GM18519 (cell line): ENCODE results near the gene LRFN5.
"Not testable (repeated sequence)": the region's sequence is repeated elsewhere in the genome, so short reads cannot be mapped to it uniquely, and the experiment has no call there.

Experiments
- ATAC-seq: cut with Tn5 transposase; IDR thresholded peaks from one replicate; pipeline ENCODE4 v1.9.1; 2021; ENCODE audit warnings: mild to moderate bottlenecking, moderate library complexity; ENCODE audit not compliant: unreplicated experiment, low FRiP score

LRFN5 gene

GRCh38 chr14:41636492-41637392 is 30.1 kb downstream of the LRFN5 start:
- no peak for ATAC-seq

- no peak for ATAC-seq
Observed at GRCh38 chr14:41641690-41642089, 35.0 kb downstream of the LRFN5 start.

DNA sequence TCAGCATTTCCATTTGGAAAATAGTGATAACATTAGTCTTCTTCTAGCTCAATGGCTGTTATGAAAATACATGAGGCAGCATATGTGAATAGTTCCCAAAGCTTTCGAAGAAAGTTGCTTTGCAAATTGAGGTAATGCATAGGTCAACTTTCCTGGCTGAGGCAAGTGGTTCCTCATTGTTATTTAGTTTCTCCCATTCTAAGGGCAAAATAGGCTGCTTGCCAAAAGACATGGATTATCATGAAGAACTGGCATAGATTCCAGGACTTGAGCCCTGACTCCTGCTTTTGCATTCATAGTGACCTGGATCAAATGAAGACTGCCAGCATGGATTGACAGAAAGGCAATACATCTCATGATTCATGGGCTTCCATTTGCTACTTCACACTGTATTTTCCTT is 35.7 kb downstream of the LRFN5 start:
- ATAC-seq: no peak

- ATAC-seq: no peak
Observed at GRCh38 chr14:41642789-41643188, 36.1 kb downstream of the LRFN5 start.

GRCh38 chr14:41644606-41645005 is 37.9 kb downstream of the LRFN5 start:
- ATAC-seq: no peak

DNA sequence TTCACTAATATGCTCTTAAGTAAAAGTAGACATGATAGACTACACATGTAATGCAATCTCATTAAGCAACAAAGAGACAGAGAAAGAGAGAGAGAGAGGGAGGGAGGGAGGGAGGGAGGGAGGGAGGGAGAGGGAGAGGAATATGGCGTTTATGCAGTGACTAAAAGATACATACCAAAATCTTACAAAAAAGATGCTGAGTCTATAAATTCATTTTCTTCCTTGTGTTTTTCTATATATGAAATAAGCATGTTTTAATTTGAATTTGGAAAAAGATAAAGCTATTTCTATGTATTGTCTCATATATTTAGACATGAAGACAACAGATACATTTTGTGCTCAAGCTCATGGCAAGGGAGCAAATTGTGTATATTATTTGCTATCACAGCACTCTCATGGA is 44.1 kb downstream of the LRFN5 start:
- ATAC-seq: no peak

GRCh38 chr14:41654196-41654595 is 47.5 kb downstream of the LRFN5 start:
- ATAC-seq: no peak

- no peak for ATAC-seq
Observed at GRCh38 chr14:41662780-41663472, 56.2 kb downstream of the LRFN5 start.

GRCh38 chr14:41663473-41663850 is 56.8 kb downstream of the LRFN5 start:
- ATAC-seq: no peak

DNA sequence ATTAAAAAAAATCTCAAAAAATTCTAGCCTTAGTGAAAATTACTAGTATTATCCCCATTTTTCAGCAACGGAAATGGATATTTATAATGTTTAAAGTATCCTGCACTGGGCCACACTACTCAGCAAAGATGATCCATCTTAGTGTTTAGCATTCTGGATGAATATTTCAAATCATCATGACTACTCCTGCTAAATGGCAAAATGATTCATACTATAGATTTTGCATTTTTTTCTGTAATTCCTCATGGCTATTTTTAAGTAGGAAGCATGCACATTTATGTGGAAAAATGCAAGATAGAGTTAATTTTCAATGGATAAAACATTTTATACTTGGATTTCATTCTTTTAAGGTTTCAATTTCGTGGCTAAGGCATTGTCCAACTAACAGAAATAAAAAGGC is 59.6 kb downstream of the LRFN5 start:
- ATAC-seq: no peak

DNA sequence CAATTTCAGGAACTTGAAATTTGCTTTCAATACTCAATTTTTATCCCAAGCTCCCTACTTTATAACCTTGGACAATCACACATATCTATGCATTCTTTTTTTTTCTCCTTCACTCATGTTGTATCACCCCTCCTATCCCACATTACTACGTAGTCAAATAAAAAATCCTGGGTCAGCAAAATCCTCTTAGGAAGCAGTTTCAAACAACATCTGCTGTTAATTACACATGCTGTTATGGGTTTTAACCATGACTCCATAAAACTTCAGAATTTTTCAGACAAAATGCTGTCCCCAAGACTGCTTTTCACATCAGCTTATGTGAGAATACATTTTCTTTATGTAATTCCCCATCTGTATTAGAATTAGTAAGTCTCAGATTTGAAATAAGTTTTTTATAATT is 61.7 kb downstream of the LRFN5 start:
- no peak for ATAC-seq

GRCh38 chr14:41673601-41674000 is 66.9 kb downstream of the LRFN5 start:
- not testable (repeated sequence) for ATAC-seq

DNA sequence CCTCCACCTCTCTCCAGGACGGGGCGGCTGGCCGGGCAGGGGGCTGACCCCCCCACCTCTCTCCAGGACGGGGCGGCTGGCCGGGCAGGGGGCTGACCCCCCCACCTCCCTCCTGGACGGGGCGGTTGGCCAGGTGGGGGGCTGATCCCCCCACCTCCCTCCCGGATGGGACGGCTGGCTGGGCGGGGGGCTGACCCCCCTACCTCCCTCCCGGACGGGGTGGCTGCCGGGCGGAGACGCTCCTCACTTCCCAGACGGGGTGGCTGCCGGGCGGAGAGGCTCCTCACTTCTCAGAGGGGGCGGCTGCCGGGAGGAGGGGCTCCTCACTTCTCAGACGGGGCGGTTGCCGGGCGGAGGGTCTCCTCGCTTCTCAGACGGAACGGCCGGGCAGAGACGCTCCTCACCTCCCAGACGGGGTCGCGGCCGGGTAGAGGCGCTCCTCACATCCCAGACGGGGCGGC is 67.9 kb downstream of the LRFN5 start:
- ATAC-seq: not testable (repeated sequence)

GRCh38 chr14:41699486-41699885 is 92.8 kb downstream of the LRFN5 start:
- ATAC-seq: no peak

DNA sequence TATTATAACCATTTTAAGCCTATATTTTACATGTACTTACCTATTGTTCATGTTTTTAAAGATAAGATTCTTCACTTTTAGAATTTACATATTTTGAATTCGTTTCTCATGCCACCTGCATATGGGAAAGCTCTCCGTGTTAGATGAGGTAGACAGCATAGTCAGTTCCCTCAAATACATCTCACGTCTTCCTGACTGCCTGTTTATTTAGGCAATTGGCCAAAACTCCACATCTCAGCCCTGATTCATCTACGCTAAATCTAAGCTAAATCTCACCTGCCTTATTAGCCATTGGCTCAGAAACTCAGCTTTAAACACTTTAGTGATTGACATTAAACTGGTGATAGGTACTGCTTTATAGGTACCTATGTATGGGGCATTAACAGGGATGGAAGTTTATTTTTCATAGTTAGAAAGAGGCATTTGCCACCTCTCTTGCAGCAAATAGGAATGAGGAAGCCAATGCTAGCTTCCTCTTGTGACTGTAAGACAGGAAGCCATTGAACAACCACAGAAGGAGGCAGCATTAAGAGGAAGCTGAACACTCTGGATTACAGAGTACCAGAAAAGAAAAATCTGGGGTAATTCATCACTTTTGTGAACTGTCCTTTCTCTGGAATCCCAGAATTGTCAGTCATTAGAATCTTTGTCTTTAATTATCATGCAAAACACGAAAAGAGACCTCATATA is 111.9 kb downstream of the LRFN5 start:
- ATAC-seq: no peak

DNA sequence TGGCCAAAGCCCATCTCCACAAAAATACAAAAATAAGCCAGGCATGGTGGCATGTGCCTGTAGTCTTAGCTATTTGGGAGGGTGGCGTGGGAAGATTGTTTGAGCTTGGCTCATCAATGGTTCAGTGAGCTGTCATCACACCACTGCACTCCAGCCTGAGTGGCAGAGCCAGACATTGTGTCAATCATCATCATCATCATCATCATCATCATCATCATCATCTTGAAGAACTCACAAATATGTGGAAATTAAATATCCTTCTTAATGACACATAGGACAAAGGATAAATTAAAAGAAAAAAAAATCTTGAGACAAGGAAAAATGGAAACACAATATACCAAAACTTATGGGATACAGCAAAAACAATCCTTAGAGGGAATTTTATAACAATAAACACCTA is 132.5 kb downstream of the LRFN5 start:
- no peak for ATAC-seq

DNA sequence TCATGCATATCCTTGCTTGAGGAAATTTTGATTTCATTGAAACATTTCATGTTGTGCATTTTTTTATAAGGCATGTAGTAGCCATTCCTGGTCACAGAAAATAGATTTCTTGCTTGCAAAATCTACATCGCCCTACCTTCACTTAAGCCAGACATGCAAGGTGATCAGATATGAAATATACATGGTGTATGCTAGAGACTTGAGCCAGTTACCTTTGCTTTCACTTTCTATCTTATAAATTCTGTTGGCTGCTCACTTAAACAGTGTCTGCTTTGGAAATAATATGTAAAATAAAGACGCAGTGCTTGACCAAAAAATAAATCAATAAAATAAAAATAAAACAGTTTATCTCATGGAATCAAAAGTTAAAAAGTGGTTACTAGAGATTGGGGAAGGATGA is 136.5 kb downstream of the LRFN5 start:
- no peak for ATAC-seq

DNA sequence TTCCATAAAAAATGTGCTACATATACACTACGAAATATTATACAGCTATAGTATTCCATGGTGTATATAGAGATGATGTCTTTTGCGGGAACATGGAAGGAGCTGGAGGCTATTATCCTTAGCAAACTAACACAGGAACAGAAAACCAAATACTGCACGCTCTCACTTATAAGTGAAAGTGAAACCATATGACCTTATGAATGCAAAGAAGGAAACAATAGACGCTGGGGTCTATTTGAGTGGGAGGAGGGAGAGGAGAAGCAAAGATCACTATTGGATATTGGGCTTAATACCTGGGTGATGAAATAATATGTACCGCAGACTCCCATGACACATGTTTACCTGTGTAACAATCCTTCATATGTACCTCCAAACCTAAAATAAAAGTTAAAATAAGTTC is 142.8 kb downstream of the LRFN5 start:
- peak; percentile 93 for ATAC-seq

DNA sequence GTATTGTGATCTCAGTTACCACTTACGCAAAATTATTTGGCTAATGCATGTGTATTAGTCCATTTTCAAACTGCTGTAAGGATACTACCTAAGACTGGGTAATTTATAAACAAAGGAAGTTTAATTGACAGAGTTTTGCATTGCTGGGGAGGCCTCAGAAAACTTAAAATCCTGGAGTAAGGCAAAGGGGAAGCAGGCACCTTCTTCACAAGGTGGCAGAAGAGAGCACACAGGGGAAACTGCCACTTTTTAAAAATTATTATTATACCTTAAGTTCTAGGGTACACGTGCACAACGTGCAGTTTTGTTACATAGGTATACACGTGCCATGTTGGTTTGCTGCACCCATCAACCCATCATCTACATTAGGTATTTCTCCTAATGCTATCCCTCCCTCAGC is 143.9 kb downstream of the LRFN5 start:
- not testable (repeated sequence) for ATAC-seq

DNA sequence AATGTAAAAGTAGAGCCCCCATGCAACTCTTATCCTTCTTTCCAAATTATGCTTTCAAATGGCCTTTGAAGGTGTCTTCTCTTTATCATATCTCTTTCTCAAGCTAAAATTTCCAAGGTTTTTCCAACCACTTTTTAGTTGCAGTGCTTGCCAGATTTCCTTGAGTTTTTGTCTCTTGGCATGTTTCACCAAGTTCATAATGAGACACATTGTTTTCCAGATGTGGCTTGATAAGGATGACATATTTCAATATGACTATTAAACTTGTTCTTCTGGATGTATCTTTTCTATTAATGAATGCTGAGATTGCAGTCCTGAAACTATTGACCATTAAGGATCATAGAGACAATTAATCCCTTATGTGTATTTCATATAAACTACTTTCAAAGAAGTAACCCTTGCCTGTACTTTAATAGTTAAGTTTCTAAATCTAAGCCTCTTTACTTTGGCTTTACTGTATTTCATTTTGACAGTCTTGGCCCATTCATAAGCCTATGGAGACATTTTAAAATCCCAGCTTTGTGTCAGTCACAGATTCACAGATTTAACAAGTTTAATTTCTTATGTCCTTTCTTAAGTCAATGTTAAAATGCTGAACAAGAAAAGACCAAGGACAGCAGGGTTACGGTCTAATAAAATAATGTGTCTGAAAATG is 151.5 kb downstream of the LRFN5 start:
- ATAC-seq: no peak

- no peak for ATAC-seq
Observed at GRCh38 chr14:41761204-41761603, 154.5 kb downstream of the LRFN5 start.
